HUES64 (cell line): ENCODE measurements around the gene CACNA1G.

Source experiments
- H3K27ac ChIP-seq: 2 replicates; pipeline ENCODE4 v1.7.0; 2013; ENCODE audit warnings: low read depth, low read length, inconsistent platforms
- H3K27me3 ChIP-seq: 2 replicates; pipeline ENCODE4 v1.6.1; 2013; ENCODE audit warnings: mild to moderate bottlenecking, low read length; ENCODE audit not compliant: insufficient read depth
- H3K36me3 ChIP-seq: 2 replicates; pipeline ENCODE4 v1.6.1; 2013; ENCODE audit warnings: mild to moderate bottlenecking, low read length; ENCODE audit not compliant: insufficient read depth
- H3K4me1 ChIP-seq: 2 replicates; pipeline ENCODE4 v1.6.1; 2013; ENCODE audit warnings: mild to moderate bottlenecking, low read length, moderate library complexity; ENCODE audit not compliant: insufficient read depth
- H3K4me3 ChIP-seq: 2 replicates; pipeline ENCODE4 v1.5.1; 2013; ENCODE audit warnings: mild to moderate bottlenecking, low read length, moderate library complexity
- H3K9ac ChIP-seq: 2 replicates; pipeline ENCODE4 v1.6.1; 2013; ENCODE audit warnings: mild to moderate bottlenecking, low read depth, low read length
- H3K9me3 ChIP-seq: 2 replicates; pipeline ENCODE4 v1.6.1; 2013; ENCODE audit warnings: low read depth, low read length; ENCODE audit not compliant: insufficient read depth
- WGBS: fragments of 150-250, 120-280 bp; methylation state at CpG from one replicate; pipeline ENCODE4 v1.1.7; 2013; ENCODE audit warnings: missing lambda C conversion rate; 5-methylcytosine and 5-hydroxymethylcytosine counted together

CACNA1G gene

DNA sequence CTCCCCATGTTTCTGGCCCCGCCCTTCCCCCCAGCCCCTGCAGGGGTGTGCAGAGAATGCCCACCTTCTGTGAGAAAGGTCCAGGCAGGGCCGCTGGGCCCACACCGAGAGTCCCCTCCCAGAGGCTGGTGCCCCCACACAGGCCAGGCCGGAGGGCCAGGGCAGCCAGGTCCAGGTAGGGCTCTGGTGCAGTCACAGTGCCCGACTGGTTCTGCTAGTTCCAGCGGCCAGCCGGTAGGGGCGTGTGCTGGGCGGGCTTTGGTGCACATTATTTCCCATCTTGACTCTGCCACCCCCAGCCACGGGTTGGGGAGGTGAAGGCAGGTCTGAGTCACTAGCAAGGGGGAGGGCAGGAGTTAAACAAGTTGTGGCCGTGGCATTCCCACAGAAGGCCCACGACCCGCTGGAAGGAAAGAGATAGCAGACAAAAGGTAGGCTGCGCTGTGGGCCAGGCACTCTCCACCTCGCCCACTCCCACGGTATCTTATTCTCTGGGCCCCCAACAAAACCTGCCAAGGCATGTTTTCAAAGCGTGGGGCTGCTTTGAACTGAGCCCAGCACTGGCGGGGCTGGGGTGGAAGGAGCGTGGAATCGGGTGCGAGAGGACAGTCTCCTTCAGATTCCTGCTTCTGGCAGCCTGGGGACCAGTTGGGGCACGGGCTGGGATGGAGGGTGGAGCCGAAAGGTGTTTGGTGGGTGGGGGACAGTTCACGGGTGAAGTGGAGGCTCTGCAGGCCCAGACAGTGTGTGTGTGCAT lies 26.1 kb upstream of the CACNA1G start:
- Histone ChIP-seq H3K4me1 (peaks cover 7% of the 10 kb centered on the region; the same call in 1 of the 2 replicates), H3K27ac (no peak overlapping the region), H3K27me3 (peaks cover 35% of the 10 kb centered on the region), H3K4me3 (peak overlapping the region; percentile 67), H3K9ac (no peak overlapping the region), H3K9me3 (no peaks in the 10 kb centered on the region), H3K36me3 (no peaks in the 10 kb centered on the region)
- 52% methylated on average over 23 of the region's 24 CpGs for WGBS

DNA sequence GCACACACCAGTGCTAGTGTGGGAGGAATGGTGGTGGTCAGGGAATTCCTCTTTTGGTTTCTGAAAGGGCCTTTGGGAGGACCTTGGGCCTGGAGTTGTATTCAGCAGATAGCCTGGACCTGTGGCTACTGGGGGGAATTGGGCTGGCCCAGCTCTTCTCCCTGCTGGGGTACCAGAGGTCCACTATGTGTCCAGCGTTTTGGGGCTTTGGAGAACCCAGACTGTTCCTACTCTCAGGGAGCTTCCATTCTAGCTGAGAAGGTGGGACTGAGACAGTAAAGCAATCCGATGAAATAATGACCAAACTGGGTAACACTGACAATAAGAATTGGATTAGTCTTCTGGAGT lies 25.6 kb upstream of the CACNA1G start:
- WGBS = 87% methylated on average over 2 of the region's 2 CpGs
- H3K9me3 ChIP-seq = no peaks in the 10 kb centered on the region
- no peak overlapping the region for H3K4me3 ChIP-seq
- no peaks in the 10 kb centered on the region for H3K36me3 ChIP-seq
- H3K27me3 ChIP-seq = peaks cover 35% of the 10 kb centered on the region
- H3K4me1 ChIP-seq = peaks cover 7% of the 10 kb centered on the region; the same call in 1 of the 2 replicates
- H3K27ac ChIP-seq = no peak overlapping the region
- no peak overlapping the region for H3K9ac ChIP-seq

DNA sequence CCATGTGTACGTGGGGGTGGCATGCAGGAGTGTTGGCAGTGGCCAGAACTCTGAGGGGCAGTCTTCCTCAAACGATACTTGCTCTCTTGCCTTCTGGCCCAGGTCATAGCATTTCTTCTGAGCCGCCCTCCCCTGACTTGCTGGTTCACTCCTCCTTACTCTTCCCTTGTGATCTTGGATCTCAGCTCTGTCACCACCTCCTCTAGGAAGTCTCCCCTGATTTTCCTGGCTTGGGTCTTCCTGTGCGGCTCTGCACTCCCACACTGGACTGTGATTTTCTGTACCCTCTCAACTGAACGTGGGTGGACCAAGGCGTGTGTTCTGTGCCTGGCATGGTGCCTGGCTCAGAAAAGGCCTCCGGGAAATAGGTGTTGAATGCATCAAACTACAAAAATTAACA lies 25.1 kb upstream of the CACNA1G start:
- peaks cover 7% of the 10 kb centered on the region; the same call in 1 of the 2 replicates for H3K4me1 ChIP-seq
- no peak overlapping the region for H3K27ac ChIP-seq
- no peak overlapping the region for H3K4me3 ChIP-seq
- H3K36me3 ChIP-seq = no peaks in the 10 kb centered on the region
- no peaks in the 10 kb centered on the region for H3K9me3 ChIP-seq
- peaks cover 35% of the 10 kb centered on the region for H3K27me3 ChIP-seq
- H3K9ac ChIP-seq = no peak overlapping the region
- WGBS = 94% methylated on average over 7 of the region's 7 CpGs

DNA sequence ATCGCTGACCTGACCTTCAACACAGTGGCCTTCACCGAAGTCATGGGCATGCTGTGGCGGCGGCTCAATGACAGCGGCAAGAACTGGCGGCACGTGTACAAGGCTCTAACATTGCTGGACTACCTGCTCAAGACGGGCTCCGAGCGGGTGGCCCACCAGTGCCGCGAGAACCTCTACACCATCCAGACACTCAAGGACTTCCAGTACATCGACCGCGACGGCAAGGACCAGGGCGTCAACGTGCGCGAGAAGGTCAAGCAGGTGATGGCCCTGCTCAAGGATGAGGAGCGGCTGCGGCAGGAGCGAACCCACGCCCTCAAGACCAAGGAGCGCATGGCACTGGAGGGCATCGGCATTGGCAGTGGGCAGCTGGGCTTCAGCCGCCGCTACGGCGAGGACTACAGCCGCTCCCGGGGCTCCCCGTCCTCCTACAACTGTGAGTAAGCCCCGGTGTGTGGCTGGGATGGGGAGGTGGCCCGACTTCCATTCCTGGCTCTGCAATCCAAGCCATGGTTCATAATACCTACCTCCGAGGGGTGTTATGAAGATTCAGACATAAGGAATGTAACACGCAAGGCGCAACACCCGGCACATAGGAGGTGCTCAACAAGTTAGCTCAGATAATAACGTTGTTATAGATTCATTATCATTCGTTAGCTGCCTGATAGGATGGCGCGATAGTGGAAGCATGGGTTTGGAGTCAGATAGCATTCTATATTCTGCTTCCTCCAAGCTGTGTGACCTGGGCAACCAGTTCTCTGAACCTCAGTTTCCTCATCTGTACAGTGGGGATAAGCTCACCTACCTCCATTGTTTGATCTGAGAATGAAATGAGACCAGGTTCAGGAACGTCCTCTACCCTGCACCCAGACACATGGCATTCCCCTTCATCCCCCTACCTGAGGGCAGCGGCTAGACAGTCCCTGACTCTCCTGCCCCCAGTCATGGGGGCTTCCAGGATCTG lies 23.6 kb upstream of the CACNA1G start:
- 96% methylated on average over 45 of the region's 45 CpGs for WGBS
- Histone ChIP-seq H3K27ac (no peak overlapping the region), H3K9ac (no peak overlapping the region), H3K36me3 (no peaks in the 10 kb centered on the region), H3K4me1 (peaks cover 3% of the 10 kb centered on the region; the same call in 1 of the 2 replicates), H3K9me3 (no peaks in the 10 kb centered on the region), H3K27me3 (peaks cover 38% of the 10 kb centered on the region), H3K4me3 (no peak overlapping the region)

DNA sequence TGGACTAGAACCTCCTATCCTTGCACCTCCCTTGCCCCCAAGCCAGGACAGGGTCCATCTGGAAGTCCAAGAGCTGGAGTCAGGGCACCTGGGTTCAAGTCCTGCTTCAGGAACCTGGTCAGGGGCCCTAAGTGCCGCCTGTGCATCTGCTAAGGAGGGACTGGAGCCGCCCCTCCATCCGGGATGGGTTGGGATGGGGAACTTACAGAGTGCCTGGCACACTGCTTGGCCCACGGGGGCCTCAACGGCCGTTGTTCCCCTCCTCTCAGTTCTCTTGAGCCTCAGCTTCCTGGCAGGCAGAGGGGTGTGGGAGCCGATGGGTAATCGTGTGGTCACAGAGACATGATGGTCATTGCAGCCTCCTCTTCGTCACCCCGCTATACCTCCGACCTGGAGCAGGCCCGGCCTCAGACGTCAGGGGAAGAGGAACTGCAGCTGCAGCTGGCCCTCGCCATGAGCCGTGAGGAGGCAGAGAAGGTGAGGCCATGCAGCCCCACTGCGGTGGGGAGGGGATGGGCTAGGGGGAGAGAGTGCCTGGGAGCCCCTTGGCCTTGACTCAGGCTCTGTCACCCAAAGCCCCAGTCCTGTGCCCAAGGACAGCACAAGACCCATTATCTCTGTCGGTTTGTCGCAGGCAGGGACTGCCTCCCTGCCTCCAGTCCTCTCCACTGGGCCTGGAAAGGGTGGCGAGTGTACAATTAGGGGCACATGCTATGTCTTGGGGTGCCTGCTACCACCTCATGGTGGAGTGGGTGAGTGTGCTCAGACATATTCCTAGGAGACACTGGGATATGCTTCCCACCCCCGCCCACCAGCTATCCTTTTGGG lies 22.6 kb upstream of the CACNA1G start:
- Histone ChIP-seq H3K4me1 (peaks cover 7% of the 10 kb centered on the region; the same call in 1 of the 2 replicates), H3K36me3 (no peaks in the 10 kb centered on the region), H3K27ac (no peak overlapping the region), H3K27me3 (peaks cover 28% of the 10 kb centered on the region), H3K4me3 (no peak overlapping the region), H3K9me3 (no peaks in the 10 kb centered on the region), H3K9ac (no peak overlapping the region)
- WGBS = 91% methylated on average over 20 of the region's 20 CpGs

DNA sequence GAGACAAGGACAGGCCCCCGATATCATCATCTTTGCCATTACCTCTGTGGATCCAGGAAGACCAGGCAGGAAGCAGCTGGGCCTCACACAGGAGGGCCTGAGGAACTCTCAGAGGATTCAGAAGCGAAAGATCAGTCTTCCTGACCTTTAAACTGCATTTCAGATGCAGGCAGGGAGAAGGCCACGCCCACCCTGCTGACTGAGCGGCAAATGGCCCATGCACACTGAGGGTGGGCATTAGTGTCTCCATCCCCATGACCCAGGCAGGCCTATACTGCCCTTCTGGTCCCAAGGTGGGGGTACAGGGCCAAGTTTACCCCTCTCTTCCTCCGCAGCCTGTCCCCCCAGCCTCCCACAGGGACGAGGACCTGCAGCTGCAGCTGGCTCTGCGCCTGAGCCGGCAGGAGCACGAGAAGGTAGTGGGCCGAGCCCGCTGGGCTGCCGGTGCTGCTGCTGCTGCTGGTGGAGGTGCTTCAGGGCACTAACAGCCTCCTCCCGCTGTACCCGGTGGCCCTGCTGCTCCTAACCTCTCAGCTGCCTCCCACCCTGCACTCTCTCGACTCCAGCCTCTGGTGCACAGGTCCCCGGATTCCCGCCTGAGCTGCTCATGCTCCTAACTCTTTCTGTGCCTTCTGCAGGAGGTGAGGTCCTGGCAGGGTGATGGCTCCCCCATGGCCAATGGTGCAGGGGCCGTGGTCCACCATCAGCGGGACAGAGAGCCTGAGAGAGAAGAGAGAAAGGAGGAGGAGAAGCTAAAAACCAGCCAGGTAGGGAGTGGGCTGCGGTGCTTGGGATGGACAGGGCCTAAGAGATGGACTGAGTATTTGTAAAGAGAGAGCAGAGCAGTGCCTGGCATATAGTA lies 21.7 kb upstream of the CACNA1G start:
- H3K9me3 ChIP-seq = no peaks in the 10 kb centered on the region
- WGBS = 70% methylated on average over 20 of the region's 20 CpGs

DNA sequence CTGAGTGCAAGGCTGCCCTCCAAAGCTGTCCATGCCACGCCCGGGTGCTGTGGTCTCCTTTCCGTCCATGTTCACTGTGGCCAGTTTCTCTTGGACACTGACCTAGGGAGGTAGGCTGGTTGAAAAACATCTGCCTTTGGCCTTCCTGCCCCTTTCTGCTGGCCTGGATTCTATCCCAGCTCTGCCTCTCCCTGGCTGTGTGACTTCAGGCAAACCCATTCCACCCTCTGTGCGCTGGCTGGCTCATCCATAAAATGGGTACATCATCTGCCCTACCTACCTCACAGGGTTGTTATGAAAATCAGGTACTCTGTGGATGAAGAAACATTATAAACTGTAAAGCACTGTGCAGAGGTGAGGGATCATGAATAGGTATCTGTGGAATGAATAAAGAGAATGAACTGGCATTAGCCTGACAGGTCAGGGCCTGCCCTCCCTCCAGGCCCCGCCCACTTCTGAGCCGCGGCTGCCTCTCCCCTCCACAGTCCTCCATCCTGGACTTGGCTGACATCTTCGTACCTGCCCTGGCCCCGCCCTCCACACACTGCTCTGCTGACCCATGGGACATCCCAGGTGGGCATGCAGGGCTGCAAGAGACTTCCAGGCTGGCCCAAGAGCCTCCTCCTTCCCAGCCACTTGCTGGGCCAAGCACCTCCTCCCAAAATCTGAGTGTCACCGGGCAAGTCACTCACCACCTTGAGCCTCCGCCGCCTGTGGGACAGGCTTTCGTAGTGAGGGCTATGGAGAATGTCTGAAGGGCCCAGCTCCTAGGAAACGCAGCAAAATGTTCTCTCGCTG lies 20.6 kb upstream of the CACNA1G start:
- Histone ChIP-seq H3K36me3 (no peaks in the 10 kb centered on the region), H3K4me3 (no peak overlapping the region), H3K9ac (no peak overlapping the region), H3K27me3 (peaks cover 10% of the 10 kb centered on the region), H3K27ac (no peak overlapping the region), H3K9me3 (no peaks in the 10 kb centered on the region), H3K4me1 (peaks cover 7% of the 10 kb centered on the region; the same call in 1 of the 2 replicates)
- WGBS = 75% methylated on average over 15 of the region's 15 CpGs

More for the DNA sequence above, 21.7 kb upstream of the CACNA1G start:
- no peak overlapping the region for H3K27ac ChIP-seq
- H3K4me3 ChIP-seq = no peak overlapping the region
- H3K36me3 ChIP-seq = no peaks in the 10 kb centered on the region
- peaks cover 7% of the 10 kb centered on the region; the same call in 1 of the 2 replicates for H3K4me1 ChIP-seq
- no peak overlapping the region for H3K9ac ChIP-seq
- H3K27me3 ChIP-seq = peaks cover 20% of the 10 kb centered on the region

DNA sequence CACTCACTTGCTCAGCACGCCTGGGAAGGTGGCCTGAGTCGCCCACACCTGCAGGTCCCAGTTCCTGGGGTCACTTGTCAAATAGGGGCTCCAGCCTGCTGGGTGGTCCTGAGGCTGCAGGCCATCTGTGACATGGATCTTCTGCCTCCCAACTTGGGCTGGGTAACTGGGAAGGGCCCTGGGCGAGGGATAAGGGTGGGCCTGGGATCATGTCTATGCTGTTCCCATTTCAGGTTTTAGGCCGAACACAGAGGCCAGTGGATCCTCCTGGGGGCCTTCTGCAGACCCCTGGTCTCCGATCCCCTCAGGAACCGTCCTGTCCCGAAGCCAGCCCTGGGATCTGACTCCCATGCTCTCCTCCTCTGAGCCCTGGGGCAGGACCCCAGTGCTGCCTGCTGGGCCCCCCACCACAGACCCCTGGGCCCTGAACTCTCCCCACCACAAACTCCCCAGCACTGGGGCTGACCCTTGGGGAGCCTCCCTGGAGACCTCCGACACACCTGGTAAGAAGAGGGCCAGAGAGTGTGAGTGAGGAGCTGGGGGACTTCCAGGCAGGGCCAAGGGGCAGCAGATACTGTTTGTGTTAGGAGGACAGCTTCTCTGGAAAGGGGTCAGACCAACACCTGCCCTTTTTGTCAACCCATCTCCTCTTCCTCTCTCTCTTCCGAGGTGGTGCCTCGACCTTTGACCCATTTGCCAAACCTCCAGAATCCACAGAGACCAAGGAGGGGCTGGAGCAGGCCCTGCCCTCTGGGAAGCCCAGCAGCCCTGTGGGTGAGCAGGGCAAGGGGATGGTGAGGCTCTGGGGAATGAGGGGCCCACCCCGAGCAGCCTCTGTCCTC lies 19.7 kb upstream of the CACNA1G start:
- H3K27ac ChIP-seq = no peak overlapping the region
- no peak overlapping the region for H3K9ac ChIP-seq
- WGBS = 89% methylated on average over 11 of the region's 11 CpGs
- peaks cover 10% of the 10 kb centered on the region for H3K27me3 ChIP-seq
- H3K4me1 ChIP-seq = peaks cover 7% of the 10 kb centered on the region; the same call in 1 of the 2 replicates
- no peaks in the 10 kb centered on the region for H3K36me3 ChIP-seq
- H3K9me3 ChIP-seq = no peaks in the 10 kb centered on the region
- H3K4me3 ChIP-seq = no peak overlapping the region; the same call in 1 of the 2 replicates

DNA sequence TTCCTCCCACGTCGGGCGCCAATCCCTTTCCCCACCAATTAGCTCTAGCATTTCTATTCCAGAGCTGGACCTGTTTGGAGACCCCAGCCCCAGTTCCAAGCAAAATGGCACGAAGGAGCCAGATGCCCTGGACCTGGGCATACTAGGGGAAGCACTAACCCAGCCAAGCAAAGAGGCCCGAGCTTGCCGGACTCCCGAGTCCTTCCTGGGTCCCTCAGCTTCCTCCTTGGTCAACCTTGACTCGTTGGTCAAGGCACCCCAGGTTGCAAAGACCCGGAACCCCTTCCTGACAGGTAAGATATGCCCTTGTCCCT lies 19.2 kb upstream of the CACNA1G start:
- Histone ChIP-seq H3K36me3 (no peaks in the 10 kb centered on the region), H3K4me3 (peak overlapping the region; percentile 85), H3K9ac (no peak overlapping the region)

More for the DNA sequence above, 19.2 kb upstream of the CACNA1G start:
- H3K27ac ChIP-seq = no peak overlapping the region
- 68% methylated on average over 9 of the region's 9 CpGs for WGBS
- peaks cover 10% of the 10 kb centered on the region for H3K27me3 ChIP-seq
- no peaks in the 10 kb centered on the region for H3K9me3 ChIP-seq
- H3K4me1 ChIP-seq = peaks cover 7% of the 10 kb centered on the region; the same call in 1 of the 2 replicates
